Peyer's patch (tissue), 4 donors: ENCODE data around the gene CHTF18. TPM values are rescaled to one million over a fixed set of nuclear protein-coding genes. Genes with fewer than 3 reads are reported as not detected.

ENCODE experiments used
- DNase-seq, 3 donors: peaks; one replicate each; pipeline ENCODE4 v3.0.0-alpha.2; 2017 to 2019
- H3K27ac ChIP-seq, 4 donors: fragments of 200-600 bp; sonication (generic); one replicate each; pipeline ENCODE4 v1.5.1; 2016 to 2019
- H3K27me3 ChIP-seq, 2 donors: fragments of 200-600 bp; sonication (generic); one replicate each; pipeline ENCODE4 v1.5.1; 2019
- H3K36me3 ChIP-seq, 3 donors: fragments of 200-600 bp; sonication (generic); one replicate each; pipeline ENCODE4 v1.5.1; 2016 to 2019
- H3K4me1 ChIP-seq, 4 donors: fragments of 200-600 bp; sonication (generic); one replicate each; pipeline ENCODE4 v1.5.1; 2016 to 2019
- H3K4me3 ChIP-seq, 4 donors: fragments of 200-600 bp; sonication (generic); 1 replicate in 3 of 4; 2 replicates in 1 of 4; pipeline ENCODE4 v1.5.1; 2016 to 2019; ENCODE audit warnings: mild to moderate bottlenecking in 1 of 4
- H3K9me3 ChIP-seq, 4 donors: fragments of 200-600 bp; sonication (generic); one replicate each; pipeline ENCODE4 v1.5.1; 2016 to 2019; ENCODE audit warnings: mild to moderate bottlenecking in 1 of 4
- POLR2A ChIP-seq, 2 donors: fragments of 450-650 bp; IDR thresholded peaks; one replicate each; pipeline ENCODE4 v1.5.1; 2017; ENCODE audit warnings: antibody characterized with exemption in 2 of 2, mild to moderate bottlenecking in 2 of 2, moderate library complexity in 2 of 2
- total RNA-seq, 4 donors: library from RNA; depleted of rRNA; stranded (reverse); fragments of >200 nt; gene quantifications; one replicate each; pipeline ENCODE4 v1.1.0, GENCODE V29; 2016
- TF ChIP-seq, protein P1 (sequence below), 6 experiments: fragments of 450-650 bp in 4 of 6; fragments of 200-600 bp in 2 of 6; sonication (generic) in 1 of 6; IDR thresholded peaks; one replicate each; pipeline ENCODE4 v1.5.1; 2017 to 2019; ENCODE audit warnings: antibody characterized with exemption in 6 of 6, mild to moderate bottlenecking in 3 of 6, moderate library complexity in 1 of 6

CHTF18 gene
- total RNA-seq, 4 donors from 2014 or later: 12.1 to 91.6 (median 19.0) TPM

DNA sequence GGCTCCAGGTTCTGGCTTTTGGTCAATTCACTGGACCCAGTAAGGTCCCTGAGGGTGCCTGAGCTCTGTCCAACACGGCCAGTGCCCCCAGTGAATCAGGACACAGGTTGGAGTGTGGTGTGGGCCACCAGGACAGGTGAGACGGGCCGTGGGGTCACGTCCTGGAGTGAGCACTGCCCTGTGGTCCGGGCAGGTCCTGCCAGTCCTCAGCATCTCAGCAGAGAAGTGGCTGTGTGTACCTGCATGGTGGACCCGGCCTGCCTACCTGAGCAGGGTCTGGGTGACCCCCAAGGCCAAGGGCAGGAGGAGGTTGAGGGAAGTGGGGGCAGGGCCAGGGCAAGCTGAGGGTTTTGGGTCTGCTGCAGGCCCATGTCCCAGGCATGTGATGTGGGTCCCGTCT lies 14.0 kb downstream of the CHTF18 start:
- peaks cover 0 to 21% of the 10 kb centered on the region in 2 donors for H3K27me3 ChIP-seq
- no peak overlapping the region for H3K4me3 ChIP-seq
- no peak overlapping the region for H3K27ac ChIP-seq
- H3K9me3 ChIP-seq: no peaks in the 10 kb centered on the region
- peaks cover 0 to 3% (median 0%) of the 10 kb centered on the region in 4 donors for H3K4me1 ChIP-seq
- DNase-seq: no peak
- TF ChIP-seq, protein P1, sequence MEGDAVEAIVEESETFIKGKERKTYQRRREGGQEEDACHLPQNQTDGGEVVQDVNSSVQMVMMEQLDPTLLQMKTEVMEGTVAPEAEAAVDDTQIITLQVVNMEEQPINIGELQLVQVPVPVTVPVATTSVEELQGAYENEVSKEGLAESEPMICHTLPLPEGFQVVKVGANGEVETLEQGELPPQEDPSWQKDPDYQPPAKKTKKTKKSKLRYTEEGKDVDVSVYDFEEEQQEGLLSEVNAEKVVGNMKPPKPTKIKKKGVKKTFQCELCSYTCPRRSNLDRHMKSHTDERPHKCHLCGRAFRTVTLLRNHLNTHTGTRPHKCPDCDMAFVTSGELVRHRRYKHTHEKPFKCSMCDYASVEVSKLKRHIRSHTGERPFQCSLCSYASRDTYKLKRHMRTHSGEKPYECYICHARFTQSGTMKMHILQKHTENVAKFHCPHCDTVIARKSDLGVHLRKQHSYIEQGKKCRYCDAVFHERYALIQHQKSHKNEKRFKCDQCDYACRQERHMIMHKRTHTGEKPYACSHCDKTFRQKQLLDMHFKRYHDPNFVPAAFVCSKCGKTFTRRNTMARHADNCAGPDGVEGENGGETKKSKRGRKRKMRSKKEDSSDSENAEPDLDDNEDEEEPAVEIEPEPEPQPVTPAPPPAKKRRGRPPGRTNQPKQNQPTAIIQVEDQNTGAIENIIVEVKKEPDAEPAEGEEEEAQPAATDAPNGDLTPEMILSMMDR (IDR thresholded peaks at IDR 0.05): no peak
- no peak for TF ChIP-seq POLR2A (IDR thresholded peaks at IDR 0.05)
- H3K36me3 ChIP-seq: no peaks in the 10 kb centered on the region

DNA sequence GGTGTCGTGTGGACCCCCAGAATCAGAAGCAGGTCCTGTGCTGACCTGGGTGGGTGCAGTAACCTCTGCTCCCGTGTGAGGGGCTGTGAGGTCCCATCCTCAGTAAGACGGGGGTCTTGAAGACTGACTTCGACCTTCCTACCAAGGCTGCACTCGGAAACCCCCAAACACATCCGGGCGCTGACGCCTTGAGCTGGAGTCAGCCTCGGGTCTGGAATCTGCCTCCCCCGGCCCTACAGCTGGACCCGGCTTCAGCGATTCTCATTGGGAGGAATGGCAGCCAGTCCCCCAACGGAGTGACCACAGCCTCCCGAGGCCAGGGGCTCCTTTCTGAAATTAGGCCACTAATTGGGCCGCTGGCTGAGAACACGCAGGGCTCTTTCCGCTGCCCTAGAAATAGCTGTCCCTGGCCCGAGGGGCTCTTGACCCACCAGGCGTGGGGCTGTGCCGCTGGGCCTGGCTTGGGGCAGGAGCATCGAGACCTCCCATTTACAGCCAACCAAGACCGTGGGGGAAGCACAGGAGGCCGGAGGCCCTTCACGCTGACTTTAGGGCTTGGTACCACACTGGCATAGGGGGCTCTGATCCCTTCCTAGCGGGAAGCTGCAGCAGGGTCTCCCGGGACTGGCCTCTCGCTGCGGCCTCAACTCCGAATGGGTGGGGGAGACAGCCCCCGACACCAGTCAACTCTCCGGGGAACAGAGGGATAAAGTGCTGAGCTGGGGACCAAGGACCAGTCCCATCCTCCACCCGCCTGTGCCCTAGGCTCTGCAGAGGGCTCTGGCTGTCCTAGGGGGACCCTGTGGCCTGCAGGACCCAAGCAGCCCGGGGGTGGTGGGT lies 14.7 kb downstream of the CHTF18 start:
- no peak overlapping the region for H3K27ac ChIP-seq
- H3K4me1 ChIP-seq: peaks cover 0 to 3% (median 1%) of the 10 kb centered on the region in 4 donors
- H3K36me3 ChIP-seq: no peaks in the 10 kb centered on the region
- peaks cover 0 to 21% of the 10 kb centered on the region in 2 donors for H3K27me3 ChIP-seq
- no peaks in the 10 kb centered on the region for H3K9me3 ChIP-seq
- TF ChIP-seq, protein P1 (IDR thresholded peaks at IDR 0.05): no peak
- TF ChIP-seq POLR2A (IDR thresholded peaks at IDR 0.05): no peak
- H3K4me3 ChIP-seq: no peak overlapping the region
- no peak for DNase-seq

DNA sequence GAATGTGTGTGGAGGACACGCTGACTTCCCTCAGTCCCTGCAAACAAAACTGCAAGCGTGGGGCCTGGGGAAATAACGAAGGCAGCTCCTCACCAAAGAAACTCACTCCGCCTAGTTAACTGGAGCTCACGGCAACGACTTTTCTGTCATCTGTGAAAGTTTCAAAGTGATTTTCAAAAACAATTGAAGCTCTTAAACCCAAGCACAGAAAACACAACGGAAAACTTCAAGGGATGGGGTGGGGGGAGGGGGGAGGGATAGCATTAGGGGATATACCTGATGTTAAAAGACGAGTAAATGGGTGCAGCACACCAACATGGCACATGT lies 15.3 kb downstream of the CHTF18 start:
- peaks cover 0 to 21% of the 10 kb centered on the region in 2 donors for H3K27me3 ChIP-seq
- H3K4me3 ChIP-seq: no peak overlapping the region
- no peaks in the 10 kb centered on the region for H3K36me3 ChIP-seq
- H3K4me1 ChIP-seq: peaks cover 0 to 6% (median 2%) of the 10 kb centered on the region in 4 donors
- DNase-seq: no peak
- H3K9me3 ChIP-seq: no peaks in the 10 kb centered on the region
- no peak overlapping the region for H3K27ac ChIP-seq
- TF ChIP-seq, protein P1 (IDR thresholded peaks at IDR 0.05): no peak
- TF ChIP-seq POLR2A (IDR thresholded peaks at IDR 0.05): no peak

DNA sequence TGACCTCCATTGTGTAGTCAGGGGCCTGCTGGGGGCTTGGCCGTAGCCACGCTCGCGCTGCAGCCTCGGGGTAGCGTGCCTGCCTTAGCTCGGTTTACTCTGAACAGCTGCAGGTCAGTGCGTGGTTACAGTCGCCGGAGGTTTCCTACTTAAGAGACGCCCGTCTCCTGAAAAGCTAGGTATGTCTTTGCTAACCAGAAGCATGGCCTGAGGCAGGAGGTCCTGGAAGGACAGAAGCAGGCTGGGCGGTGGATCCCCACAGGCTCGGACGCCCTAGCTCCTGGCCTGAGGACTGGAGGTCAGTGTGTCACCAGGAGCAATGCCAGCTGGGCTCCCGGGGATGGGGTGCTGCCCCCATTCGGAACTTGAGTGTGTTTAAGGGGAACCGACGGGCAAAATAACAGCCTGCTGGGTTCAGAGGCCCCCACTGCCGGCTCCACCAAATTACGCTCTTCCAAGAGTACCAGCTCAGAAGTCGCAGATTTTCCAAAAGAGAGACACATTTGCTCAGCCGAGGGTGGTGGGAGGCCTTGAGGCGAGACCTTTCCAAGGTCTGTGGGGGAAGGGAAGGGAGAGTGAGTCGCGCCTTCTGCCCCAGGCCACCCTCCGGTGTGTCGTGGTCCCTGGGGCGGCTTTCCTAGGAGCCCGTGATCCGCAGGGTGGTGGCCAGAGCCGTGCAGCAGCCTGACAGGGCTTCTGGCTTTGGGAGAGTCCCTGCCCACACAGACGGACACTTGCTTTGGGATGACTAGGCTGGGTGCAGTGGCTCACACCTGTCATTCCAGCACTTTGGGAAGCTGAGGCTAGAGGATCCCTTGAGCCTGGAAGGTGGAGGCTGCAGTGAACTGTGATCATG lies 16.0 kb downstream of the CHTF18 start:
- TF ChIP-seq POLR2A (IDR thresholded peaks at IDR 0.05): no peak
- TF ChIP-seq, protein P1 (IDR thresholded peaks at IDR 0.05): no peak
- Histone ChIP-seq H3K27me3 (peaks cover 0 to 21% of the 10 kb centered on the region in 2 donors), H3K4me1 (peaks cover 0 to 6% (median 2%) of the 10 kb centered on the region in 4 donors), H3K9me3 (no peaks in the 10 kb centered on the region), H3K27ac (no peak overlapping the region), H3K36me3 (no peaks in the 10 kb centered on the region), H3K4me3 (no peak overlapping the region)
- no peak for DNase-seq

DNA sequence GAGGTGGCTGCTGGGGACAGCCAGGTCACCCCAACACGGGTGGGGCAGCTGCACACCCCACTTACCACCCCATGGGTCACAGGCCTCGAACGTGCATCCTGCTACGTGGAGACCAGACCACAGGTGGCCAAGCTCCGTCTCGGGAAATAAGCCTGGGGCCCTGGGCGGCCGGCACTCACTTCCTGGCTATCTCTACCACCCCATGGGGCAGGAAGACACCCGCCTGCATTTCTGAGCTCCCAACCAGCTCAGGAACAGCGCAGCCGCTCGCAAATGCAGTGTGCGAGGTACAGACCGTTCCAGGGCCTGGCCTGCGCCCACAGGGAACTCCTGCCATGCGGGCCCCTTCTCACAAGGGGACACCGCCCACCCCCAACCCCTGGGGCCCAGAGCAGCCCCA lies 17.1 kb downstream of the CHTF18 start:
- Histone ChIP-seq H3K4me3 (no peak overlapping the region), H3K27me3 (peaks cover 0 to 13% of the 10 kb centered on the region in 2 donors), H3K4me1 (peaks cover 0 to 6% (median 0%) of the 10 kb centered on the region in 4 donors), H3K27ac (no peak overlapping the region), H3K36me3 (no peaks in the 10 kb centered on the region), H3K9me3 (no peaks in the 10 kb centered on the region)
- no peak for DNase-seq
- TF ChIP-seq, protein P1 (IDR thresholded peaks at IDR 0.05): no peak
- TF ChIP-seq POLR2A (IDR thresholded peaks at IDR 0.05): no peak
